HepG2 (cell line): ENCODE results near the gene BAZ1B. TPM values are rescaled to one million over a fixed set of nuclear protein-coding genes. Genes with fewer than 3 reads are reported as not detected.
A peak's percentile ranks its signal among the peaks of the same experiment; 100 is the strongest.

Source experiments
- EP300 ChIP-seq, 3 experiments: sonication (generic) in 1 of 3; formaldehyde crosslinking in 1 of 3; IDR thresholded peaks; 2 replicates each; pipeline versions ENCODE4 v1.5.1 to v1.6.1; 2011 to 2020; ENCODE audit warnings: low read depth in 2 of 3, low read length in 2 of 3, borderline replicate concordance in 1 of 3, improper control_type of control experiment in 1 of 3, mild to moderate bottlenecking in 1 of 3, missing genetic modification reagents in 1 of 3, moderate library complexity in 1 of 3
- FOXK2 ChIP-seq: fragments of 450-650 bp; IDR thresholded peaks from 2 replicates; pipeline ENCODE4 v1.6.1; 2016
- MTF1 ChIP-seq: sonication (generic); formaldehyde crosslinking; IDR thresholded peaks from 2 replicates; pipeline ENCODE4 v1.5.0; 2020; ENCODE audit warnings: missing genetic modification reagents
- RFXANK ChIP-seq: IDR thresholded peaks from 2 replicates; pipeline ENCODE4 v1.6.1; 2016
- TARDBP ChIP-seq: sonication (generic); formaldehyde crosslinking; IDR thresholded peaks from 2 replicates; pipeline ENCODE4 v1.8.0; 2022; ENCODE audit warnings: mild to moderate bottlenecking, missing genetic modification reagents
- TOPORS ChIP-seq: sonication (generic); formaldehyde crosslinking; IDR thresholded peaks from 2 replicates; pipeline ENCODE4 v1.8.0; 2023; ENCODE audit warnings: mild to moderate bottlenecking, missing genetic modification reagents
- ZBTB3 ChIP-seq: sonication (generic); formaldehyde crosslinking; IDR thresholded peaks from 2 replicates; pipeline ENCODE4 v1.4.0; 2020; ENCODE audit warnings: low read depth, mild to moderate bottlenecking, moderate library complexity, missing genetic modification reagents, borderline replicate concordance
- ZNF350 ChIP-seq: sonication (generic); formaldehyde crosslinking; IDR thresholded peaks from 2 replicates; pipeline ENCODE4 v1.4.0; 2020; ENCODE audit warnings: mild to moderate bottlenecking, low read depth, missing genetic modification reagents, borderline replicate concordance
- ZNF543 ChIP-seq: sonication (generic); formaldehyde crosslinking; IDR thresholded peaks from 2 replicates; pipeline ENCODE4 v1.4.0; 2020; ENCODE audit warnings: mild to moderate bottlenecking, missing genetic modification reagents
- polyA plus RNA-seq, 8 experiments: library from polyadenylated mRNA; depleted of rRNA in 3 of 8; stranded (reverse) in 7 of 8; unstranded in 1 of 8; fragments of >200 nt; fragmentation: Illumina TruSeq in 4 of 8; extraction: Trizol in 4 of 8; gene quantifications; 2 replicates each; pipeline versions ENCODE4 v1.2.1 to v1.2.3, GENCODE V29; 2011 to 2016; ENCODE audit warnings: low read depth in 4 of 8, missing spikeins in 1 of 8, mixed read lengths in 1 of 8; ENCODE audit not compliant: insufficient read depth in 1 of 8
- total RNA-seq, 5 experiments: library from RNA; depleted of rRNA; stranded (reverse); fragments of >200 nt; fragmentation: Illumina TruSeq; extraction: Trizol; gene quantifications; 2 replicates each; pipeline ENCODE4 v1.2.3, GENCODE V29; 2016; ENCODE audit warnings: low read depth in 1 of 5
- TF ChIP-seq, protein P1 (sequence below): sonication (generic); formaldehyde crosslinking; IDR thresholded peaks from 2 replicates; pipeline ENCODE4 v1.4.0; 2020; ENCODE audit warnings: missing genetic modification reagents
- TF ChIP-seq, protein P2 (sequence below): sonication (generic); formaldehyde crosslinking; conservative IDR thresholded peaks from 2 replicates; pipeline ENCODE4 v1.5.0; 2020; ENCODE audit warnings: missing genetic modification reagents
- TF ChIP-seq, protein P3 (sequence below): sonication (generic); formaldehyde crosslinking; IDR thresholded peaks from 2 replicates; pipeline ENCODE4 v1.5.1; 2020; ENCODE audit warnings: missing genetic modification reagents, mild to moderate bottlenecking, borderline replicate concordance
- TF ChIP-seq, protein P4 (sequence below): sonication (generic); formaldehyde crosslinking; IDR thresholded peaks from 2 replicates; pipeline ENCODE4 v1.8.0; 2022; ENCODE audit warnings: missing genetic modification reagents, mild to moderate bottlenecking, inconsistent platforms, borderline replicate concordance
- TF ChIP-seq, protein P5 (sequence below): sonication (generic); formaldehyde crosslinking; IDR thresholded peaks from 2 replicates; pipeline ENCODE4 v1.4.0; 2020; ENCODE audit warnings: missing genetic modification reagents, borderline replicate concordance
- TF ChIP-seq, protein P6 (sequence below): IDR thresholded peaks from 2 replicates; pipeline ENCODE4 v1.6.1; 2012; ENCODE audit warnings: low read length, improper control_type of control experiment

BAZ1B gene
- total and polyA plus RNA-seq, 2 of the 13 experiments (the other 11 are each of a cell fraction or from before 2014, with no cell fraction given) = 18.6 to 69.4 TPM

DNA sequence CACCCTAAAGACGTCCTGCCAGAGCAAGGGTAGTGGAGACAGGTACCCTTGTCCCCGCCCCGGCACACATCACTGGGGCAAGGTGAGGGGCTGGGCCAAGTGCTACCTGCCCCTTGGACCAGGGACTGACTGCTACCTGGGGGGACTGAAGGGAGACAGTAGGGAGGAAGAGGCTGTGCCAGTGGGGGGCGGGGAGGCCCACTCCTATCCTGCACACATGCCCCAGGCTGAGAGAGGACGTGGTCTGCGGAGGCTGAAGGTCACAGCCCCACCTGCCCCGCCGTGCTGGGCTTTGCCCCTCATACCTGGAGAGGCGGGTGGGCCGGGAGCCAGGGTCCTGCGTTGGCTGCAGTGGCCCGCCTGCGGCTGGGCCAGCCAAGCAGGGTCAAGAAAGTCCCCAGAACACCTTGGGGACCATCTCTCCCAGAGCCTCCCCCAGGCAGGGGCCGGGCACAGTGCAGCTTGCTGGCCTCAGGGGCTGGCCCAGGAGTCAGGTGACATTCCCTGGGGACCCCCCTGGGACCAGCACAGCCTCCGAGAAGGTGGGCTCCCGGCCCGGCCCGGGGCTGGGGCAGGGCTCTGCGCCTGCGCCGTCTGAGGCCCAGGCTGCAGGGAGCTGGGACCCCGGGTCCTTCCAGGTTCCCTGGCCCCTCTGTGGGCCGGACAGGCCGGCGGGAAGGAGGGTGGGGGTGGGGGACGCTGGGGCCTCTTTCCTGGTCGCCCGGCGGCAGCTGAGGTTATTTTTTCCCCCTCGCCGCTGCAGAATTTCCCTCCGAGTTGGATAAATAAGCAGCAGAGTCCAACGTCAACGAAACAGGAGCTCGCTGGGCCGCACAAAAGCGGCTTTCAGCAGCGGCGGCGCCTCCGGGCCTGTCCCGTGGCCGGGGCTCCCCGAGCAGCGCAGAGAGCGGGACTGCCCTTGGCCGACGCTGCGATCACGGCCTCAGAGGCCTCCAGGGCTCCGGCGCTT lies 98.3 kb downstream of the BAZ1B start (continued):
- TF ChIP-seq TOPORS (no peak), ZNF543 (CRISPR knock-in tag) (no peak), MTF1 (no peak), RFXANK (CRISPR knock-in tag) (no peak), FOXK2 (no peak), ZBTB3 (CRISPR knock-in tag) (no peak), EP300 (IDR thresholded peaks at IDR 0.05; ENCODE audit: low read depth in 2 of 2, low read length in 2 of 2) (no peak), EP300 (CRISPR knock-in tag; IDR thresholded peaks at IDR 0.05; ENCODE audit: borderline replicate concordance) (no peak), ZNF350 (peak; percentile 24; the same call in 1 of the 2 replicates), TARDBP (CRISPR knock-in tag) (0 out of 2 replicates have a peak, but pooled peaks have one; percentile 25)
- TF ChIP-seq, protein P1, sequence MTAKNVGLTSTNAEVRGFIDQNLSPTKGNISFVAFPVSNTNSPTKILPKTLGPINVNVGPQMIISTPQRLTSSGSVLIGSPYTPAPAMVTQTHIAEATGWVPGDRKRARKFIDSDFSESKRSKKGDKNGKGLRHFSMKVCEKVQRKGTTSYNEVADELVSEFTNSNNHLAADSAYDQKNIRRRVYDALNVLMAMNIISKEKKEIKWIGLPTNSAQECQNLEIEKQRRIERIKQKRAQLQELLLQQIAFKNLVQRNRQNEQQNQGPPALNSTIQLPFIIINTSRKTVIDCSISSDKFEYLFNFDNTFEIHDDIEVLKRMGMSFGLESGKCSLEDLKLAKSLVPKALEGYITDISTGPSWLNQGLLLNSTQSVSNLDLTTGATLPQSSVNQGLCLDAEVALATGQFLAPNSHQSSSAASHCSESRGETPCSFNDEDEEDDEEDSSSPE = peak; percentile 17; the same call in 1 of the 2 replicates
- TF ChIP-seq, protein P2, sequence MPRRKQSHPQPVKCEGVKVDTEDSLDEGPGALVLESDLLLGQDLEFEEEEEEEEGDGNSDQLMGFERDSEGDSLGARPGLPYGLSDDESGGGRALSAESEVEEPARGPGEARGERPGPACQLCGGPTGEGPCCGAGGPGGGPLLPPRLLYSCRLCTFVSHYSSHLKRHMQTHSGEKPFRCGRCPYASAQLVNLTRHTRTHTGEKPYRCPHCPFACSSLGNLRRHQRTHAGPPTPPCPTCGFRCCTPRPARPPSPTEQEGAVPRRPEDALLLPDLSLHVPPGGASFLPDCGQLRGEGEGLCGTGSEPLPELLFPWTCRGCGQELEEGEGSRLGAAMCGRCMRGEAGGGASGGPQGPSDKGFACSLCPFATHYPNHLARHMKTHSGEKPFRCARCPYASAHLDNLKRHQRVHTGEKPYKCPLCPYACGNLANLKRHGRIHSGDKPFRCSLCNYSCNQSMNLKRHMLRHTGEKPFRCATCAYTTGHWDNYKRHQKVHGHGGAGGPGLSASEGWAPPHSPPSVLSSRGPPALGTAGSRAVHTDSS (CRISPR knock-in tag) = no peak
- TF ChIP-seq, protein P3, sequence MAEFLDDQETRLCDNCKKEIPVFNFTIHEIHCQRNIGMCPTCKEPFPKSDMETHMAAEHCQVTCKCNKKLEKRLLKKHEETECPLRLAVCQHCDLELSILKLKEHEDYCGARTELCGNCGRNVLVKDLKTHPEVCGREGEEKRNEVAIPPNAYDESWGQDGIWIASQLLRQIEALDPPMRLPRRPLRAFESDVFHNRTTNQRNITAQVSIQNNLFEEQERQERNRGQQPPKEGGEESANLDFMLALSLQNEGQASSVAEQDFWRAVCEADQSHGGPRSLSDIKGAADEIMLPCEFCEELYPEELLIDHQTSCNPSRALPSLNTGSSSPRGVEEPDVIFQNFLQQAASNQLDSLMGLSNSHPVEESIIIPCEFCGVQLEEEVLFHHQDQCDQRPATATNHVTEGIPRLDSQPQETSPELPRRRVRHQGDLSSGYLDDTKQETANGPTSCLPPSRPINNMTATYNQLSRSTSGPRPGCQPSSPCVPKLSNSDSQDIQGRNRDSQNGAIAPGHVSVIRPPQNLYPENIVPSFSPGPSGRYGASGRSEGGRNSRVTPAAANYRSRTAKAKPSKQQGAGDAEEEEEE = no peak
- TF ChIP-seq, protein P4, sequence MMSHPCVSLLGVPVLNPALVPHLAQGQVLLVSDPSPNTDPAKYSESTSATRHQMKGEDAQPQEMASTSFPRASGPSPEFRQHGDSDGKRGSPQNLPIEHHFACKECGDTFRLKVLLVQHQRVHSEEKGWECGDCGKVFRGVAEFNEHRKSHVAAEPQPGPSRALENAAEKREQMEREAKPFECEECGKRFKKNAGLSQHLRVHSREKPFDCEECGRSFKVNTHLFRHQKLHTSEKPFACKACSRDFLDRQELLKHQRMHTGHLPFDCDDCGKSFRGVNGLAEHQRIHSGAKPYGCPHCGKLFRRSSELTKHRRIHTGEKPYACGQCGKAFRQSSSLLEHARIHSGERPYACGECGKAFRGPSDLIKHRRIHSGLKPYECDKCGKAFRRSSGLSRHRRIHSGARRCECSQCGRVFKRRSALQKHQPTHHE (CRISPR knock-in tag) = no peak
- TF ChIP-seq, protein P5, sequence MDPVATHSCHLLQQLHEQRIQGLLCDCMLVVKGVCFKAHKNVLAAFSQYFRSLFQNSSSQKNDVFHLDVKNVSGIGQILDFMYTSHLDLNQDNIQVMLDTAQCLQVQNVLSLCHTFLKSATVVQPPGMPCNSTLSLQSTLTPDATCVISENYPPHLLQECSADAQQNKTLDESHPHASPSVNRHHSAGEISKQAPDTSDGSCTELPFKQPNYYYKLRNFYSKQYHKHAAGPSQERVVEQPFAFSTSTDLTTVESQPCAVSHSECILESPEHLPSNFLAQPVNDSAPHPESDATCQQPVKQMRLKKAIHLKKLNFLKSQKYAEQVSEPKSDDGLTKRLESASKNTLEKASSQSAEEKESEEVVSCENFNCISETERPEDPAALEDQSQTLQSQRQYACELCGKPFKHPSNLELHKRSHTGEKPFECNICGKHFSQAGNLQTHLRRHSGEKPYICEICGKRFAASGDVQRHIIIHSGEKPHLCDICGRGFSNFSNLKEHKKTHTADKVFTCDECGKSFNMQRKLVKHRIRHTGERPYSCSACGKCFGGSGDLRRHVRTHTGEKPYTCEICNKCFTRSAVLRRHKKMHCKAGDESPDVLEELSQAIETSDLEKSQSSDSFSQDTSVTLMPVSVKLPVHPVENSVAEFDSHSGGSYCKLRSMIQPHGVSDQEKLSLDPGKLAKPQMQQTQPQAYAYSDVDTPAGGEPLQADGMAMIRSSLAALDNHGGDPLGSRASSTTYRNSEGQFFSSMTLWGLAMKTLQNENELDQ (CRISPR knock-in tag) = no peak
- TF ChIP-seq, protein P6, sequence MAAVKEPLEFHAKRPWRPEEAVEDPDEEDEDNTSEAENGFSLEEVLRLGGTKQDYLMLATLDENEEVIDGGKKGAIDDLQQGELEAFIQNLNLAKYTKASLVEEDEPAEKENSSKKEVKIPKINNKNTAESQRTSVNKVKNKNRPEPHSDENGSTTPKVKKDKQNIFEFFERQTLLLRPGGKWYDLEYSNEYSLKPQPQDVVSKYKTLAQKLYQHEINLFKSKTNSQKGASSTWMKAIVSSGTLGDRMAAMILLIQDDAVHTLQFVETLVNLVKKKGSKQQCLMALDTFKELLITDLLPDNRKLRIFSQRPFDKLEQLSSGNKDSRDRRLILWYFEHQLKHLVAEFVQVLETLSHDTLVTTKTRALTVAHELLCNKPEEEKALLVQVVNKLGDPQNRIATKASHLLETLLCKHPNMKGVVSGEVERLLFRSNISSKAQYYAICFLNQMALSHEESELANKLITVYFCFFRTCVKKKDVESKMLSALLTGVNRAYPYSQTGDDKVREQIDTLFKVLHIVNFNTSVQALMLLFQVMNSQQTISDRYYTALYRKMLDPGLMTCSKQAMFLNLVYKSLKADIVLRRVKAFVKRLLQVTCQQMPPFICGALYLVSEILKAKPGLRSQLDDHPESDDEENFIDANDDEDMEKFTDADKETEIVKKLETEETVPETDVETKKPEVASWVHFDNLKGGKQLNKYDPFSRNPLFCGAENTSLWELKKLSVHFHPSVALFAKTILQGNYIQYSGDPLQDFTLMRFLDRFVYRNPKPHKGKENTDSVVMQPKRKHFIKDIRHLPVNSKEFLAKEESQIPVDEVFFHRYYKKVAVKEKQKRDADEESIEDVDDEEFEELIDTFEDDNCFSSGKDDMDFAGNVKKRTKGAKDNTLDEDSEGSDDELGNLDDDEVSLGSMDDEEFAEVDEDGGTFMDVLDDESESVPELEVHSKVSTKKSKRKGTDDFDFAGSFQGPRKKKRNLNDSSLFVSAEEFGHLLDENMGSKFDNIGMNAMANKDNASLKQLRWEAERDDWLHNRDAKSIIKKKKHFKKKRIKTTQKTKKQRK = no peak
